ENCODE results near the gene LRRC32.

The LRRC32 gene

DNA sequence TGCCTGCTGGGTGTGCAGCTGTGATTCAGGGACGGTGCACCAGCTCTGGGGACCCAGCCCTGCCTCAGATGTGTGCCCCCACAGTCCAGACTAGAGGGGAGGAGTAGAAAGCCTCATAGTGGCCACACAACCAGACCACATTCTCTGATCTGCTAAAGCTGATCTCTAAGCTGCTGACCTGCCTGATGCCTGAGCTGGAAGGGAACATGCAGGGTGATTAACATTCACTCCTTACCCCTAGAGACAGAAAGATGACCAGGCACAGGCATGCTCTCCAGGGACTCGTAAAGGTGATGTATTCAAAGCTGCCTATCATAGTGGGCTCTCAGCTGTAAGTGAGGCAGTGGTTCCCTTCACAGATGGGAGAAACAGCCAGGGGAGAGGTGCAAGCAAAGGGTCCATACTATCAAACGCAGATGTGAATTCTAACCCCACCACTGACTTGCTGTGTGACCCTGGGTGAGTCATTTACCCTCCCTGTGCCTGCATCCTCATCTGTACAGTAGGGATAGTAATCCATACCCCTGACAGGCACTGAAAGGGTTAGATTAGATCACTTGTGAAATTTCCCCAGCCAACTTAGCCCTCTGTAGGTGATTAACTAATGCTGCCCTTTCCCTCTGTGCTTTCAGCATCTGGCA is 29.0 kb upstream of the LRRC32 start:
- peak; percentile 45 for DNase-seq

DNA sequence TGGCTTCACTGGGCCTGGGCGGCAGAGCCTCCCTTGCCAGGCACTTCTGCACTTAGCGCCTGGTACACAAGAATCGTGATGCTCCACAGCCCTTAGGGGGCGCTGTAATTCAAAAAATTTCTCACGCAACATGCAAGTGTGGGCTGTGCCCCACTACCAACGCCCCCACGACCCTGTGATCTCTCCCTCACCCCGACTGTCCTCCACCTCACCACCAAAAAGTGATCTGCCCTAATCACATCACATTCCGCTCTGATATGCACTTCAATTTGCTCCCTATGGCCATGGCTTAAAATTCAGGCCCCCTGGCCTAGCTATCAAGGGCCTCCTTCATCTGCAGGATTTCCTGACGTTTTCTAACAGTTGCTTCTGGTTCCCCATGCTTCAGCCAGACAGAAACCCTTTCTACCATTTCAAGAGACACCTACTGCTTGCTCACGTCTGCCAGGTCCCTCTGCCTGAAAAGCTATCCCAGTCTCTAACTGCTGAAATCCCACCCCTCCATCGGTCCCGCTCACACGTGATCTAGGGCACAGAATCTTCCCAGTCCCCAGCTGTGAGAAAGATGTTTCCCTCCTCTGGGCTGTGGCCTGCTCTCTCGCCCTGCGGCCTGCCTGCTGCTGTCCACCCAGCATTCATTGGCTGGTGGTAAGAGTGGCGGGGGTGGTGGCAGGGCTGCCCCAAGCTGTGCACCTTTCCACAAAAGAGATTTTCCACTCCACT is 27.9 kb upstream of the LRRC32 start:
- peak; percentile 23 for DNase-seq

DNA sequence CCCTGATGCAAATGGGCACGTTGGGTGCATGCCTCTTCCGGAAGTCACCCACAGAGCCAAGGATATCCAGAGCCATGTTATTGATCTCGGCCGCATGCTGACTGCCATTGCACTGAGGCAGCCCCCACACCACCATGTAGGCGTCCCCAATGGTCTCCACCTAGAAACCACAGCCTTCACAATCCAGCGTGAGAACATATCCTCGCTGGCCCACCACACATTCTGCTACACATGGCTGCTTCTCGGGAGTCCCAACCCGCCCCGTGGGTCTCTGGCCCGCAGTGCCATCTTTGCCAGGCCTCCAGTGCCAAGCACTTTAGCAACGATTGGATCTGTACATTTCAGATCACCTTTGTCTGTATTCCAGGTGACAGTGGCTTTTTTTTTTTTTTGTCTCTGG is 26.2 kb upstream of the LRRC32 start:
- no peak for DNase-seq

DNA sequence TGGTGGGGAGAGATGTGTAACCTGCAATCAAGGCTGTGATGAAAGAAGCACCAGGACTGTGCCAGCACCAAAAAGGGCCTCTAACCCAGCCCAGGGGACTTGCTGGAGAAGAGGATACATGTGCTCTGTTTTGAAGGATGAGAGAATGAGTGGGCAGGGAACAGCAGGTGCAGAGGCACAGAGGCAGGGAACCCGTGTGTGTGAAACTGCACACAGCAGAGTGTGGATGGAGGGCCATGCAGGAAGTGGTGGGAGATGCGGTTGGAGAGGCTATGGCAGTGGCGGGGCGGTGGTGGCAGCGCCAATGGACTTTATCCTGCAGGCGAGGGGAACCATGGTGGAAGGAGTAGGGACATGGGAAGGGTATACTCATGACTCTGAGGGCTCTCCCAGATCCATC is 25.2 kb upstream of the LRRC32 start:
- no peak for DNase-seq

DNA sequence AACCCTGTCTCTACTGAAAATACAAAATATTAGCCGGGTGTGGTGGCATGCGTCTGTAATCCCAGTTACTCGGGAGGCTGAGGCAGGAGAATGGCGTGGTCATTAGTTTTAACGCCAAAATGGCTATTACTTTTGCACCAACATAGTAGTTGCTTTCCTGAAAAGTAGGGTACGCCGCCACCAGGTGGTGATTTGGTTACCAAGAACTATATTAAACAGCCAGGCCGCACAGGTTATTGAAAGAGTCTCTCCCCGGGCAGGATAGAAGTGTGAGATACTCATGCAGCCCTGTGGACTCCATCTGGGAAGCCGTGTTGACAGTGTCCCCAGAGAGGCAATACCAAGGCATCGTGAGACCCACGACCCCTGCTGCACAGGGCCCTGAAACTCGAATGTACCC is 24.6 kb upstream of the LRRC32 start:
- no peak for DNase-seq

DNA sequence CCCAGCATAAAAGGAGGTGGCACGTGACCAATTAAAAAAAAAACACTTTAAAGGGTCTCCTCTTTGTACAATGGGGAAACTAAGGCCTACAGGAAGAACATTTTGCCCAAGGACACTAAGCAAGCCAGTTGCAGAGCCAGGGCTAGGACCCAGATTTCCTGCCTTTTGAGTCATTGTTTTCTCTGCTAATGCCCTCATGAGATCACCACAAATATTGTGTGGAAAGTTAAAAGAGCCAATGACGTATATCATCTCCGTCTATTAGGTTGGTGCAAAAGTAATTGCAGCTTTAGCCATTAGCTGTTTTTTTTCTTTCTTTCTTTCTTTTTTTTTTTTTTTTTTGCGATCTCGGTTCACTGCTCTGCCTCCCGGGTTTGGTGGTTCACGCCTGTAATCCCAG is 24.1 kb upstream of the LRRC32 start:
- peak; percentile 81 for DNase-seq

DNA sequence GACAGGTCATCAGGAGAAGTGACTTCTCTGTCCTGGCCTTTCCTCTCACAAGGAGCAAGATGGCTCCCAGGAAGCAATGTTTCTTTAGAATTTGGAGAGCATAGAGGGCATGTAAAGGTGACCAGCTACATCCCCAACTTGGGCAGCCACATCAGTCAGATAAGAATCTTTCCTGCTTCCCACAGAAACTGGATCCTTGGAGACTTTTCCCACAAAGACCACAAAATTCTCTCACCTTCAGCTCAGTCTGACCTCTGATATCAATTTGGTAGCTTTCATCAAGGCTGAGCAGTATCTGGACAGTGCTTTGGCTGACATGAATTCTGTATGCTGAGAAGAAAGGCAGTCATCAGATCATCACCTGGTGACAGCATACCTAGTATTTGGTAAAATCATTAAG is 23.3 kb upstream of the LRRC32 start:
- DNase-seq: no peak

DNA sequence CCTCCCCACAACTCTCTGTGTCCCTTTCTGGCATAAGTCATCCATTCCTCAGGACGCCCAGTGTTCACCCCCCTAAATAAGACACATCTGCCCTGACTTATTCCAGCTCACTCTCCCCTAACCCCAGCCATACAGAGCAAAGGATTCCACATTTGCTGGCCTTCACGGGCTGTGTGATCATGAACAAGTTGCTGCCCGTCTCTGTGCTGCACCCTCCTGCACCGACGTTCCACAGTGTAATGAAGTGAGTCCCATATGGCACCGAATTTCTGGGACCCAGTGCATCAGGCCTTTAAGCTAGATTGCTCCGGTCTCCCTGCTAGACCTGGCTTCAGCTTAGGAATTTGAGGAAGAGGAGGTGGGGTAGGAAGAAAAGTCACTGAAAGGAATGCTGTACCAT is 22.4 kb upstream of the LRRC32 start:
- DNase-seq: no peak

DNA sequence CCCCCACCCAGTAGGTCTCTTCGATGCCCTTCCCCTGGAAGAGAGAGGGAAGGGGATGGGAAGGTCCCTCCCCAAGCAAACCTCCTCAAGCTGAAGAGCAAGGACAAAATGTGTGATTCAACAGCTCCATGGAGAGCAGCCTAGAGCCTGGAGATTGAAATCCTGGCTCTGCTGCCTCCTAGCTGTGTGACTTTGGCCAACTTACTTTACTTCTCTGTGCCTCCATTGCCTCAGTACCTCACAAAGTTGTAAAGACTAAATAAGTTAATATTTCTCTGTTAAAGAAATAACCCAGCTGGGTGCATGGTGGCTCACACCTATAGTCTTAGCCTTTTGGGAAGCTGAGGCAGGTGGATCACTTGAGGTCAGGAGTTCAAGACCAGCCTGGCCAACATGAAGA is 21.1 kb upstream of the LRRC32 start:
- no peak for DNase-seq

DNA sequence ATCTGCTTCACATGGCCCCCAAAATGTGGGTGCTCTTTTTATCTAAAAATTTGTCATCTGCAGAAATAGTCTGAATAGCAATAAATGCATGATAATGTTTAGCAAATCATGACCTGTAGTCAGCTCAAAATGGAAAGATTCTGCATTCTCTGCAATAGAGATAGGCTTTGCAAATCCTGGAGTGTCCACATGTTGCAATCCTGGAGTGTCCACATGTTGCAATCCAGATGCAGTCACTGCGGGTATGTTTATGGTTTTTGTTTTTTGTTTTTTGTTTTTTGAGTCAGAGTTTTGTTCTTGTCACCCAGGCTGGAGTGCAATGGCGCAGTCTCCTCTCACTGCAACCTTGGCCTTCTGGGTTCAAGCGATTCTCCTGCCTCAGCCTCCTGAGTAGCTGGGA is 20.2 kb upstream of the LRRC32 start:
- no peak for DNase-seq

DNA sequence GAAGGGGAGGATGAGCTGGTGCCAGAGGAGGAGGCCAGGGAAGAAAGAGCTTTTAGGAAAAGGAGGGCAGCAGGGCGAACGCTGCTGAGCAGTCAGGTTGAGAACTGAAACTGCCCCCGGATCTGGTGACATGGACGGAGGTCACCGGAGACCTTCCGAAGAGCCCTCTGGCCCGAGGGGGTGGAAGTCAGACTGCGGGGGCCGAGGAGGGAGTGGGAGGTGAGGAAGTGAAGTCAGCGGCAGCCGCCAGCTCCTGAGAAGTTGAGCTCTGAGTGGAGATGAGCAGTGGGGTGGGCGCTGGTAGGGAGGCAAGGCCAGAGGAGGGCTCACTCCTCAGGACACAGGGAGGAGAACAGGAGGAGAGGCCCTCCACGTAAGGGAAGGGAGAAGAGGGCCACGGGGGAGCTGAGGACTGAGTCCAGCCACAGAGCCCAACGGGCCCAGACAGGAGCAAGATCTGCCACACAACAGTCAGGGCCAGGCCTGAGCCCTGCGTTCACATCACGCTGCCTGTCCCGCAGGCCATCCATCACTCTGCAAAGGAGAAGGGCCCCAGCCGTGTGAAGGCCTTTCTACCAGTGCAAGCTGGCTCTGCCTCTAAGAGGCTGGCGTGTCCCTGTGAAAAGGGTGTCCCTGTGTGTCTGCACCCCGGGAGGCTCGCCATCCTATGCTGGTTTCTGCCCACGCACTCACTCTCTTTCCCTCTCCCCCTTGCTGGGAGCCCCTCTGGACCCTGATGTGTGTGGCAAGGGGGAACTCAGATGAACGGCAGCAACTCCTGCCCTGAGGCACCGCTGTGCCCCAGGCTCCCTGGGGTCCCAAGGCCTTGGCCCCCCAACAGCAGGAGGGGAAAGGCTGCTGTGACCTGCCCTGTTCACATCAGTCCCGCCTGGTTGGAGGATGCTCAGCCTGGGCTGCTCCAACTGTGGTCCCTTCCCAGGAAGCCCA is 19.0 kb upstream of the LRRC32 start:
- no peak for DNase-seq

DNA sequence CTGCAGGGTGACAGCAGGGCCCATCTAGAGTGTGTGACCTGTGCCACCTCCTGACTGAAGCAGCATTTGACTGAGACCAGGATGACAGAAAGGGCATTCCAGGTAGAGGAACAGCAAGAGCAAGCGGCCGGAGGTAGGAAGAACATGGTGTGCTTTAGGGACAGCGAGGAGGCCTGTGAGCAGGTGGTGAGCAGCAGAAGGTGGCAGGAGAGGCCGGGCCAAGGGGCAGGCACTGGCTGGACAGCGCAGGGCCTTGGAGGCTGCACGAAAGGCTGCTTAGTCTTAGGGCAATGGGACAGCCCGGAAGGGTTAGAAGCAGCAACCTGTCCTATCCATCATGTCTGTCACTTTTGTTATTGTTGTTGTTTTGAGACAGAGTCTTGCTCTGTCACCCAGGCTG is 17.6 kb upstream of the LRRC32 start:
- DNase-seq: no peak

DNA sequence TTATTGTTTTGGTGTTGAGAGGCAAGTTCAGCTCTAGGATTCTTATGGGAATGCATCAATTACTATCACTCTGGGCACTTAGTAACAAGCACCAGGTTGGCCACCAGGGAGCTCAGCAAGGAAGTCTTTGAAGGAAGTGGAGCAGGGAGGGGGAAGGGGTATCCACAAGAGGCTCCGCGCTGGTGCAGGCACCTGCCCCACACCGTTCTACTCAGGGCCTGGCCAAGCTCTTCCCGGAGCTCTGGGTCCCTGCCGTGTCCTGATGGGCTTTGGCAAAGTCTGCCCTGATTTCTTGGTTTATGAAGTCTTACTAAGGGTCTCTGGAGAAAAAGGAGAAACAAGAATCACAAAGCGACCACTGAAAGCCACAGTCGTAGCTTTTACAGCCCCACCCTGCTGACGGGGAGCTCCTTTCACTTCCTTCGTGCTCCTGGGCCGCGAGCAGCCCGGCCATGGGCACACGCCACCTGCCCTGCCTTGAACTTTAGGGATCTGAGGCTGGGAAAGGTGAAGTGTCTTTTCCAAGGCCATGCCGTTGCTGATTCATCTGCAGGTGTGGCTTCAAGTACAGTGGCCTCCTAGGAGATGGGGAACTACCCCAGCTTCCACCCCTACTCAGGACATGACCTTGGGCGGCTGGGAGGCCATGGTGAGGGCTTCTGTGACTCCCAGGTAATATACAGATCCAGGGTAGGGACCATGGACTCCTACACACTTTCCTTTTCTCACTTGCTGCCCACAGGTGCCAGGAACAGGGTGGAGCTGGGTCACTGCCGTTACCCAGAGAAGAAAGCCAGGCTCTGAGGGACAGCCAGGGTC is 15.9 kb upstream of the LRRC32 start:
- no peak for DNase-seq

DNA sequence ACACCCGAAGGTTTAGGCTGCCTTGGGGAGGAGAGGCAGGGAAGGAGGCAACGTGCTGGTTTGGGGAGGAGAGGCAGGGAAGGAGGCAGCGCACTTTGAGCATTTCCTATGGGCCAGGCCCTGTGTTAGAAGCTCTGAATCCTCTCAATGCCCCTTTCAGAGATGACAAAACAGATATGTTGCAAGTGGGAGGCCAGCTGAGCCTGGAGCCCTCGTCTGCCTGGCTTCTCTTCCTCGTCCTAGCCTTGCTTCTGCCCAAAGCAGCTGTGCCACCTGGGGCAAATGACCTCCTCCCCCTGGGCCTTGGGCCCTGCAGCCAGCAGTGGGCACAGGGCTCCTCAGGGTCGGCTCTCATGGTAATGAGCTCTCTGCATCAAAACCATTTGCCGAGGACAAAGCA is 15.3 kb upstream of the LRRC32 start:
- no peak for DNase-seq

DNA sequence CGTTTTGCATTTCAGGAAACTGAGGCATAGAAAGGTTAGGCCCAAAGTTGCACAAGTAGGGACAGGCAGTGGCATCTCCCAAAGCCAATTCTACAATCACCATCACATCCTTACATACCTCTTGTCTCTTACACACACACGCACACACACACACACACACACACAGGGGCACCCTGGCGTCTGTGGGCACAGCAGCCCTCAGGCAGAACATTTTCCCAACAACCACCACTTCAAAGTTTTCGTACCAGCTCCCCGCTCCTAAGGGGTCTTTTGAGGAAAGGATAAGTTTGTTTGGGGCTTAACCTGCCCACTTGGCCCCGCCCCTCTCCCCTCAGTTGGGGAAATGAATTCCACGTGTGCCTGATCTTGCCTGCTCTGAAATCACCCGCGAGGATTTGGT is 14.7 kb upstream of the LRRC32 start:
- DNase-seq: no peak

DNA sequence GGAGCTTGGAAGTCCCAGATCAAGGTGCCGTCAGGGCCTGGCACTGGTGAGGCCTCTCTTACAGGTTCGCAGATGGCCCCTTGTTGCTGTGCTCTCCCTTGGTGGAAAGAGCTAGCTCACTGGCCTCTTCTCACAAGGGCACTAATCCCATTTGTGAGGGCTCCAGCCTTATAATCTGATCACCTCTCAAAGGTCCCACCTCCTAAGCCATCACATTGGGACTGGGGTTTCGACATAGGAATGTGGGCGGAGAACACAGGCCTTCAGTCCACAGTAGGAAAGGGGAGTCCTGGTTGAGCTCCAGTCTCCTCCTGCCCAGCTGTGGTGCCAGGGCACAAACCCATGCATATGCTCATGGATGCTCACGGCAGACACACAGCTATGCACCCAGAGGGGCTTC is 14.0 kb upstream of the LRRC32 start:
- no peak for DNase-seq

DNA sequence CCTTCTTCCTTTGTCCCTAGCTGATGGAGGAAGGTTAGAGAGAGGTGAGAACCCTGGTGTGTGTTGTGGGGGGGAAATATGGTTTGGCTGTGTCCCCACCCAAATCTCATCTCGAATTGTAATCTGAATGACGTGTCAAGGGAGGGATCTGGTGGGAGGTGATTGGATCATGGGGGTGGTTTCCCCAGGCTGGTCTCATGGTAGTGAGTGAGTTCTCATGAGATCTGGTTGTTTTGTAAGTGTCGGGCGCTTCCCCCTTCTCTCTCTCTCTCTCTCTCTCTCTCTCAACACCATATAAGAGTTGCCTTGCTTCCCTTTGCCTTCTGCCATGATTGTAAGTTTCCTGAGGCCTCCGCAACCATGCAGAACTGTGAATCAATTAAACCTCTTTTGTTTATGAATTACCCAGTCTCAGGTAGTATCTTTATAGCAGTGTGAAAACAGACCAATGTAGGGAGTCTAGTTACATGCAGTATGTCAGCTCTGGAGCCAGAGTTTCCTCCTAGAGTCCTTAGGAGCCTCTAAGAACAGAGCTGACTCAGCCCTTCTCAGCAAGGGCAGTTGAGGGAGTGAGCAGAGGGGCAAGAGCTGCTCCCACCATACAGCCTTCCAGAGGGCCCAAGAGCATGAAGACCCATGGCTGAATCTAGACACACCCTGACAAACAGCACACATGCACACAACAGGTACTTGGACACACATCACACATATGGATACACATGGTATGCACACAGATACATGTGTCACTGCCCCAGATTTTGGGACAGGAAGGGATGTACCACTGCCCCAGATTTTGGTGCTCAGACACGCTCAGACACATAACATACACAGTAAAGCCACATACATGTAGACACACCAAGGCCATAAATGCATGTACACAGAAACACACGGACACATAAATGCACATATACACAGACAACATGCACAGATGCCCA is 12.9 kb upstream of the LRRC32 start:
- DNase-seq: no peak

DNA sequence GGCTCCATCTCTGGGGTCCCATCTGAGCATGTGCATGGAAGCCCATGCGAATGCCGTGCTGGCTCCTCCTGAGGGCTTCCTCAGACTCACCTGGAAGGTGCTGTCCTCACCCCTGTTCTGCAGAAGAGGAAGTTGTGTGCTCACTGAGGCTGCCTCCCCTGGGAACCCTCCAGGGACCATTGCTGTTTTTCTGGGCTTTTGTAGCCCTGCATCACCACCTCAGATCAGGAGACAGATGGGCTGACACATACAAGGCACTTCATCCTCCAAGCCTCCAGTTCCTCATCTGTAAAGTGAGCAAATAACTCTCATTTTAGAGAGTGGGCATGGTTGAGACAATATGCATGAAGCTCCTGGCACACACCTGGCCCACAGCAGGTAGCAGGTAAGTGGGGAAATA is 12.1 kb upstream of the LRRC32 start:
- DNase-seq: no peak

DNA sequence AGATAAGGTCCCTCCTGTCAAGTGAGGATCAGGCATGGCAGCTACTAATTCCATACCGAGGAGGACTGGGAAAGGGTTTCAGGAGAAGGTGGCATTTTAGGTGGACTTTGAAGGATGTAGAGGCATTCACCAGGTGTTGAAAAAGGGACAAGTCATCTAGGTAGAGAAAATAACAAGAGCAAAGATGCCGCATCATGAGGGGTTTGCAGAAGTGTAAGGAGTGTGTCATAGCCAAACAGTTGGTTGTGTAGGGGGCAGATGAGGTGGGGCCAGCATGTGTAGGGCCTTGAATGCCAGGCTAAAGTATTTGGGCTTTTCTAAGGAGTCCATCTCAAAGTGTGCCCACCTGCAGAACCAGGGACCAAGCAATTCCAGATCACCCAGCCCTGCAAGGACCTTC is 11.6 kb upstream of the LRRC32 start:
- DNase-seq: no peak

DNA sequence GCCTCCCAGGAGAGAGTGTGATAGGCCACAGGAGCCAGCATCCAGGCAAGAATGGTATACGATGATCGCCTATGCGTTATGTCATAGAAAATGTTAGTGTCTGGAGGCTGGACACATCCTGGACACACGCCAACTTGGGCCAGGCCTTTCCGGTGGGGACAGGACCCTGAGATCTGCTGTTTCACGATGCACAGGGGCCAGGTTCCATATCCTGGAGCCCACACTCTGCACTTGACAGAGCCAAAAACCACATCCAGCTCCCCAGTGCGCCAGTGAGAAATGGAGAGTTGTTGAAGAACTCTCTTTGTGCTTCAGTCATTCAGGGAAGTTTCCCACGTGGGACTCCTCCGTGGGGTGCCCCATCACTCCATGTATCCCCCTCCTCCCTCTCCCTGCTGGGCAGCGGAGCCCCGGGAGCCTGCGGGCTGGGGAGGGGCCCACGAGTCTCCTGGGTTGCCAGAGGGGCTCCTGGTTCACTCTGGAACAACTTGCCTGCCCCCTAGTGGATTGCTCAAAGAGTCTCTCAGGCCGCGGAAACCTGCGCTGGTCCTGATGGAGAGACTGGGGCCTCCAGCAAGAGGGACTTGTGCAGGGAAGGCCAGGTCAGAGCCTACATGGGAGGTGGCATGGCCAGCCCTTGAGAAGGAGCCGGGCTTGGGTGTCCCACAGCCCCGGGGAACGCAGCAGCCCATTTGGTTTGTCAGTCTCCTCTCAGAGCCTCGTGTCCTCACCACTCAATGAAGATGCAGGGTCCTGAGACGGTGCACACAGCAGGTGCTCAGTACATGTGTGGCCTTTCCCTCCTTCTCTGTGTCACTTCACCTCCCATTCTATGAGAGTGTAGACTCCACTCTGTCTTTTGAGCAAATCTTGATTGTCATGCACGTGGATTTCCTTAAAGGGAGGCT is 10.2 kb upstream of the LRRC32 start:
- peak; percentile 65 for DNase-seq

DNA sequence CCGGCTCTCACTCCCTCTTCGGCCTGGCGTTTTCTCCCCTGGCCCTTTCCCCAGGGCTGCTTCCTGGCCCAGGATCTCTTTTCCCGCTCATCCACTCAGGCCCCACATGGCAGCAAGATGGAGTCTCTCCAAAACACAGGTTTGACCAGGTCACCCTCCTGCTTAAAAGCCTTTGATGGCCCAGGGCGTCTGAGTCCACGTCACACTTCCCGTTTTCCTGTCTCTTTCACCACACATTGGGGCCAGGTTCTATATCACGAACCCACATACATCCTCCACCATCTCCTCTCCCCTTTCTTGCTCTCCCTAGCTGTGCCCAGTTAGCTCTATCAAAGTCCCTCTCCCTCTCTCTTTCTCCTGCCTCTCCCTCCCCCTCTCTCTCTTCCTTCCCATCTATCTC is 7.8 kb upstream of the LRRC32 start:
- DNase-seq: no peak

Data from EL (cell line).